ENCODE data around the gene SPTBN1.

The SPTBN1 gene

DNA sequence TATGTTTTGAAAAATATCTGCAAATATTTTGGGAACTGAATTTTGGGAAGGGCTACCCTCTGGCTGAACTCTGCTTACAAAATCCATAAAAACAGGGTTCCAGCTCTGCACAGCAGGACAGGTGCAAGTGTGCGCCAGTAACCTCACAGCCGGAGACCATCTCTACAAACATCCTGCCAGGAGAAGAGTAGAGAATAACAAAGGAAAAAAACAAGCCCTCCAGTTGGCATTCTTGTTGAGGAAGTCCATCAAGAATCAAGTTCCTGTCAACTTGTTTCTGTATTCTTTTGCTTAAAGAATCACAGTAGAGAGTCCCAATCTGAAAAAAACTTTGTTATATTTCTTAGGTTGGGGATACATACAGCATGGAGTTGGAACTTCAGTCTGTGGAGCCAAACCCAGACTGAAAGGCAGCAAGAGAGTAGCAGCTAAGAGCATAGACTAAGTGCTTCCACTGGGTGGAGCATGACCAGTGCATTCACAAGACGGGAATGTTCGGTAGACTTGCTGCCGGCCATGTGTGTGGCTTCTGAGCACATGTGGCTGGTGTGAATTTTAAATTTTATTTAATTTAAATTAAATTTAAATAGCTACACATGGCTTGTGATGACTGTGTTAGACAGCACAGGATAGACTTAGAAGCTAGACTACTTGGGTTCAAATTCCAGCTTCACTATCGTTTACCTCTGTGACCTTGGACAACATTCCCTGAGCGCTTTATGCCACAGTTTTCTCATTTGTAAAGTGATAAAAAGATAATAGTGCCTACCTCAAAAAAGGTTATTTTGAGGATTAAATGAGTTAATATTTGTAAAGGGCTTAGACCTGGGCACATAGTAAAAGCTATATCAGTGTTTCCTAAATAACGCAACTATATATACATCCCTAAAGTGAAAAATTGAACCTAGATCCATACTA, 41.9 kb downstream of the SPTBN1 start:
- TF ChIP-seq, protein P1, sequence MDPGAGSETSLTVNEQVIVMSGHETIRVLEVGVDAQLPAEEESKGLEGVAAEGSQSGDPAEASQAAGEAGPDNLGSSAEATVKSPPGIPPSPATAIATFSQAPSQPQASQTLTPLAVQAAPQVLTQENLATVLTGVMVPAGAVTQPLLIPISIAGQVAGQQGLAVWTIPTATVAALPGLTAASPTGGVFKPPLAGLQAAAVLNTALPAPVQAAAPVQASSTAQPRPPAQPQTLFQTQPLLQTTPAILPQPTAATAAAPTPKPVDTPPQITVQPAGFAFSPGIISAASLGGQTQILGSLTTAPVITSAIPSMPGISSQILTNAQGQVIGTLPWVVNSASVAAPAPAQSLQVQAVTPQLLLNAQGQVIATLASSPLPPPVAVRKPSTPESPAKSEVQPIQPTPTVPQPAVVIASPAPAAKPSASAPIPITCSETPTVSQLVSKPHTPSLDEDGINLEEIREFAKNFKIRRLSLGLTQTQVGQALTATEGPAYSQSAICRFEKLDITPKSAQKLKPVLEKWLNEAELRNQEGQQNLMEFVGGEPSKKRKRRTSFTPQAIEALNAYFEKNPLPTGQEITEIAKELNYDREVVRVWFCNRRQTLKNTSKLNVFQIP (CRISPR knock-in tag; IDR thresholded peaks at IDR 0.05; ENCODE audit: borderline replicate concordance, low read depth) = no peak
- TF ChIP-seq ZFP3 (CRISPR knock-in tag; IDR thresholded peaks at IDR 0.05) = no peak
- no peak for TF ChIP-seq ZNF70 (CRISPR knock-in tag; IDR thresholded peaks at IDR 0.05)
- TF ChIP-seq ARNTL (CRISPR knock-in tag; IDR thresholded peaks at IDR 0.05; ENCODE audit: borderline replicate concordance, low read depth) = no peak
- TF ChIP-seq, protein P2, sequence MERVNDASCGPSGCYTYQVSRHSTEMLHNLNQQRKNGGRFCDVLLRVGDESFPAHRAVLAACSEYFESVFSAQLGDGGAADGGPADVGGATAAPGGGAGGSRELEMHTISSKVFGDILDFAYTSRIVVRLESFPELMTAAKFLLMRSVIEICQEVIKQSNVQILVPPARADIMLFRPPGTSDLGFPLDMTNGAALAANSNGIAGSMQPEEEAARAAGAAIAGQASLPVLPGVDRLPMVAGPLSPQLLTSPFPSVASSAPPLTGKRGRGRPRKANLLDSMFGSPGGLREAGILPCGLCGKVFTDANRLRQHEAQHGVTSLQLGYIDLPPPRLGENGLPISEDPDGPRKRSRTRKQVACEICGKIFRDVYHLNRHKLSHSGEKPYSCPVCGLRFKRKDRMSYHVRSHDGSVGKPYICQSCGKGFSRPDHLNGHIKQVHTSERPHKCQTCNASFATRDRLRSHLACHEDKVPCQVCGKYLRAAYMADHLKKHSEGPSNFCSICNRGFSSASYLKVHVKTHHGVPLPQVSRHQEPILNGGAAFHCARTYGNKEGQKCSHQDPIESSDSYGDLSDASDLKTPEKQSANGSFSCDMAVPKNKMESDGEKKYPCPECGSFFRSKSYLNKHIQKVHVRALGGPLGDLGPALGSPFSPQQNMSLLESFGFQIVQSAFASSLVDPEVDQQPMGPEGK (CRISPR knock-in tag; IDR thresholded peaks at IDR 0.05; ENCODE audit: borderline replicate concordance) = no peak
- TF ChIP-seq, protein P3, sequence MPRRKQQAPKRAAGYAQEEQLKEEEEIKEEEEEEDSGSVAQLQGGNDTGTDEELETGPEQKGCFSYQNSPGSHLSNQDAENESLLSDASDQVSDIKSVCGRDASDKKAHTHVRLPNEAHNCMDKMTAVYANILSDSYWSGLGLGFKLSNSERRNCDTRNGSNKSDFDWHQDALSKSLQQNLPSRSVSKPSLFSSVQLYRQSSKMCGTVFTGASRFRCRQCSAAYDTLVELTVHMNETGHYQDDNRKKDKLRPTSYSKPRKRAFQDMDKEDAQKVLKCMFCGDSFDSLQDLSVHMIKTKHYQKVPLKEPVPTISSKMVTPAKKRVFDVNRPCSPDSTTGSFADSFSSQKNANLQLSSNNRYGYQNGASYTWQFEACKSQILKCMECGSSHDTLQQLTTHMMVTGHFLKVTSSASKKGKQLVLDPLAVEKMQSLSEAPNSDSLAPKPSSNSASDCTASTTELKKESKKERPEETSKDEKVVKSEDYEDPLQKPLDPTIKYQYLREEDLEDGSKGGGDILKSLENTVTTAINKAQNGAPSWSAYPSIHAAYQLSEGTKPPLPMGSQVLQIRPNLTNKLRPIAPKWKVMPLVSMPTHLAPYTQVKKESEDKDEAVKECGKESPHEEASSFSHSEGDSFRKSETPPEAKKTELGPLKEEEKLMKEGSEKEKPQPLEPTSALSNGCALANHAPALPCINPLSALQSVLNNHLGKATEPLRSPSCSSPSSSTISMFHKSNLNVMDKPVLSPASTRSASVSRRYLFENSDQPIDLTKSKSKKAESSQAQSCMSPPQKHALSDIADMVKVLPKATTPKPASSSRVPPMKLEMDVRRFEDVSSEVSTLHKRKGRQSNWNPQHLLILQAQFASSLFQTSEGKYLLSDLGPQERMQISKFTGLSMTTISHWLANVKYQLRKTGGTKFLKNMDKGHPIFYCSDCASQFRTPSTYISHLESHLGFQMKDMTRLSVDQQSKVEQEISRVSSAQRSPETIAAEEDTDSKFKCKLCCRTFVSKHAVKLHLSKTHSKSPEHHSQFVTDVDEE (CRISPR knock-in tag; IDR thresholded peaks at IDR 0.05) = no peak
- TF ChIP-seq GLIS3 (CRISPR knock-in tag; IDR thresholded peaks at IDR 0.05) = no peak
- TF ChIP-seq TOX (CRISPR knock-in tag; IDR thresholded peaks at IDR 0.05; ENCODE audit: borderline replicate concordance) = no peak
- no peak for TF ChIP-seq ZC3H10 (CRISPR knock-in tag; IDR thresholded peaks at IDR 0.05)
- no peak for TF ChIP-seq CSDC2 (CRISPR knock-in tag; IDR thresholded peaks at IDR 0.05)
- no peak for TF ChIP-seq SNAI2 (CRISPR knock-in tag; IDR thresholded peaks at IDR 0.05)
- TF ChIP-seq, protein P4, sequence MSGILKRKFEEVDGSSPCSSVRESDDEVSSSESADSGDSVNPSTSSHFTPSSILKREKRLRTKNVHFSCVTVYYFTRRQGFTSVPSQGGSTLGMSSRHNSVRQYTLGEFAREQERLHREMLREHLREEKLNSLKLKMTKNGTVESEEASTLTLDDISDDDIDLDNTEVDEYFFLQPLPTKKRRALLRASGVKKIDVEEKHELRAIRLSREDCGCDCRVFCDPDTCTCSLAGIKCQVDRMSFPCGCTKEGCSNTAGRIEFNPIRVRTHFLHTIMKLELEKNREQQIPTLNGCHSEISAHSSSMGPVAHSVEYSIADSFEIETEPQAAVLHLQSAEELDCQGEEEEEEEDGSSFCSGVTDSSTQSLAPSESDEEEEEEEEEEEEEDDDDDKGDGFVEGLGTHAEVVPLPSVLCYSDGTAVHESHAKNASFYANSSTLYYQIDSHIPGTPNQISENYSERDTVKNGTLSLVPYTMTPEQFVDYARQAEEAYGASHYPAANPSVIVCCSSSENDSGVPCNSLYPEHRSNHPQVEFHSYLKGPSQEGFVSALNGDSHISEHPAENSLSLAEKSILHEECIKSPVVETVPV (CRISPR knock-in tag; IDR thresholded peaks at IDR 0.05) = no peak
- TF ChIP-seq ZFP30 (CRISPR knock-in tag; IDR thresholded peaks at IDR 0.05) = no peak
- TF ChIP-seq PPARA (CRISPR knock-in tag; IDR thresholded peaks at IDR 0.05; ENCODE audit: borderline replicate concordance) = no peak
- no peak for TF ChIP-seq RARB (CRISPR knock-in tag; IDR thresholded peaks at IDR 0.05)
- no peak for TF ChIP-seq OSR1 (CRISPR knock-in tag; IDR thresholded peaks at IDR 0.05)
- TF ChIP-seq TCF4 (CRISPR knock-in tag; IDR thresholded peaks at IDR 0.05; ENCODE audit: borderline replicate concordance) = no peak
- ATAC-seq = peak; percentile 55; the same call in 2 of the 3 replicates

DNA sequence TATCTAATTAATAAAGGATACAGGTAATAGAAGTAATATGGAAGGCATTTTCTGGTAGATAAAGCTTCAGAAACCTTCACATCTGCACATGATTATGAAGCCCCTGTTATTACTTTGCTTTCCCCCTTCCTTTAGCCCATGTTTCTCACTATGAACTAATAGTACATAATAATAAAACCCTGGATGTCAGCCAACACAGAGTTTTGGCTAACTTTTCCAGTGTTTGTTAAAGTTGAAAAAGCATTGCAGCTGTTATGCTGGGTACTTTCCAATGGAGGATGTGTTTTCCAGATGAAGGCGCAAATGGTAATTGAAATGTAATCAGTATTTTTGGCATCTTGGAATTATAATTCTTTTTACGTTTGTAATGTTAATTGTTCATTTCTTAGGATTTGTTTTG, 43.5 kb downstream of the SPTBN1 start:
- TF ChIP-seq, protein P3 (CRISPR knock-in tag; IDR thresholded peaks at IDR 0.05) = no peak
- TF ChIP-seq ISL1 (CRISPR knock-in tag; IDR thresholded peaks at IDR 0.05) (no peak), ZFP3 (CRISPR knock-in tag; IDR thresholded peaks at IDR 0.05) (no peak), ZFP30 (CRISPR knock-in tag; IDR thresholded peaks at IDR 0.05) (no peak), CSDC2 (CRISPR knock-in tag; IDR thresholded peaks at IDR 0.05) (no peak), ZNF8 (CRISPR knock-in tag; IDR thresholded peaks at IDR 0.05) (no peak), ZC3H10 (CRISPR knock-in tag; IDR thresholded peaks at IDR 0.05) (no peak), ARNTL (CRISPR knock-in tag; IDR thresholded peaks at IDR 0.05; ENCODE audit: borderline replicate concordance, low read depth) (no peak), RARB (CRISPR knock-in tag; IDR thresholded peaks at IDR 0.05) (no peak), ZNF70 (CRISPR knock-in tag; IDR thresholded peaks at IDR 0.05) (no peak), GLIS3 (CRISPR knock-in tag; IDR thresholded peaks at IDR 0.05) (no peak), ZNF565 (CRISPR knock-in tag; conservative IDR thresholded peaks at IDR 0.05; ENCODE audit: low read depth) (no peak)
- TF ChIP-seq, protein P2 (CRISPR knock-in tag; IDR thresholded peaks at IDR 0.05; ENCODE audit: borderline replicate concordance) = no peak
- TF ChIP-seq, protein P1 (CRISPR knock-in tag; IDR thresholded peaks at IDR 0.05; ENCODE audit: borderline replicate concordance, low read depth) = no peak

More for the DNA sequence above, 43.5 kb downstream of the SPTBN1 start:
- ATAC-seq = no peak
